Astrocyte (in vitro differentiated cells and primary cell): ENCODE results near the gene MAIP1. TPM values are rescaled to one million over a fixed set of nuclear protein-coding genes. Genes with fewer than 3 reads are reported as not detected.

ENCODE experiments used
- DNase-seq: peaks from one replicate; pipeline ENCODE4 v3.0.0-alpha.2; 2010; ENCODE audit warnings: low read depth
- FAIRE-seq: peaks from 2 replicates; lab custom pipeline; 2011; peaks lifted over from hg19 to GRCh38; lab: Jason Lieb, UNC
- H2AFZ ChIP-seq: 2 replicates; pipeline ENCODE4 v1.6.0; 2012; ENCODE audit warnings: low read depth, low read length, inconsistent platforms
- H3K27ac ChIP-seq: 2 replicates; pipeline ENCODE4 v1.5.1; 2011; ENCODE audit warnings: low read depth, low read length, inconsistent platforms
- H3K27me3 ChIP-seq: 2 replicates; pipeline ENCODE4 v1.6.0; 2011; ENCODE audit warnings: low read length, inconsistent platforms; ENCODE audit not compliant: insufficient read depth
- H3K36me3 ChIP-seq: 2 replicates; pipeline ENCODE4 v1.5.1; 2011; ENCODE audit warnings: low read length, inconsistent platforms; ENCODE audit not compliant: insufficient read depth
- H3K4me1 ChIP-seq: 2 replicates; pipeline ENCODE4 v1.5.1; 2011; ENCODE audit warnings: low read length, inconsistent platforms; ENCODE audit not compliant: insufficient read depth
- H3K4me2 ChIP-seq: 2 replicates; pipeline ENCODE4 v1.6.0; 2012; ENCODE audit warnings: low read length, inconsistent platforms
- H3K4me3 ChIP-seq: 2 replicates; pipeline ENCODE4 v1.5.1; 2011; ENCODE audit warnings: low read depth, mild to moderate bottlenecking, low read length, inconsistent platforms; ENCODE audit not compliant: insufficient read depth
- H3K79me2 ChIP-seq: 2 replicates; pipeline ENCODE4 v1.6.0; 2012; ENCODE audit warnings: mild to moderate bottlenecking, low read length, inconsistent platforms; ENCODE audit not compliant: insufficient read depth
- H3K9ac ChIP-seq: 2 replicates; pipeline ENCODE4 v1.6.0; 2012; ENCODE audit warnings: mild to moderate bottlenecking, low read length, inconsistent platforms
- H3K9me3 ChIP-seq: 2 replicates; pipeline ENCODE4 v1.5.1; 2012; ENCODE audit warnings: low read depth, mild to moderate bottlenecking, low read length, inconsistent platforms; ENCODE audit not compliant: insufficient read depth
- H4K20me1 ChIP-seq: 2 replicates; pipeline ENCODE4 v1.6.0; 2012; ENCODE audit warnings: low read length, inconsistent platforms; ENCODE audit not compliant: insufficient read depth
- H3K27ac Mint-ChIP-seq: one replicate; pipeline ENCODE4 v1.8.0; 2021; ENCODE audit warnings: mild to moderate bottlenecking, mixed read lengths; ENCODE audit not compliant: unreplicated experiment
- H3K27me3 Mint-ChIP-seq: one replicate; pipeline ENCODE4 v1.8.0; 2021; ENCODE audit warnings: low read depth, mixed read lengths; ENCODE audit not compliant: unreplicated experiment
- H3K36me3 Mint-ChIP-seq: one replicate; pipeline ENCODE4 v1.8.0; 2021; ENCODE audit warnings: low read depth, mixed read lengths; ENCODE audit not compliant: unreplicated experiment
- H3K4me1 Mint-ChIP-seq: one replicate; pipeline ENCODE4 v1.8.0; 2021; ENCODE audit warnings: low read depth, mixed read lengths; ENCODE audit not compliant: unreplicated experiment
- H3K4me3 Mint-ChIP-seq: one replicate; pipeline ENCODE4 v1.8.0; 2021; ENCODE audit warnings: mild to moderate bottlenecking, moderate library complexity, mixed read lengths; ENCODE audit not compliant: unreplicated experiment
- H3K9me3 Mint-ChIP-seq: one replicate; pipeline ENCODE4 v1.8.0; 2021; ENCODE audit warnings: mild to moderate bottlenecking, mixed read lengths; ENCODE audit not compliant: unreplicated experiment
- CTCF ChIP-seq: IDR thresholded peaks from 2 replicates; pipeline ENCODE4 v1.5.1; 2011; ENCODE audit warnings: low read depth, mild to moderate bottlenecking, inconsistent platforms, low read length, moderate library complexity; ENCODE audit not compliant: insufficient read depth
- EZH2 ChIP-seq: IDR thresholded peaks from 2 replicates; pipeline ENCODE4 v1.6.1; 2012; ENCODE audit warnings: mild to moderate bottlenecking, low read length, inconsistent platforms; ENCODE audit not compliant: insufficient read depth
- total RNA-seq: library from RNA; stranded (reverse); gene quantifications from 2 replicates; pipeline ENCODE4 v1.2.1, GENCODE V29; 2021

The MAIP1 gene
- total RNA-seq, 1 donor from 2014 or later = 24.4 TPM

GRCh38 chr2:199910338-199911051, 44.9 kb upstream of the MAIP1 start:
- TF ChIP-seq CTCF = no peak
- TF ChIP-seq EZH2 = no peak
- H3K4me1 Mint-ChIP-seq = peaks cover 12% of the 10 kb centered on the region
- Histone ChIP-seq H3K79me2 (peaks cover 38% of the 10 kb centered on the region), H3K9ac (peak overlapping the region; percentile 96), H3K4me2 (peak overlapping the region; percentile 88), H3K27ac (no peak overlapping the region), H3K9me3 (no peaks in the 10 kb centered on the region), H3K4me3 (peak overlapping the region; percentile 97), H3K4me1 (peaks cover 8% of the 10 kb centered on the region), H4K20me1 (peaks cover 23% of the 10 kb centered on the region), H2AFZ (peak overlapping the region; percentile 50), H3K36me3 (no peaks in the 10 kb centered on the region), H3K27me3 (no peaks in the 10 kb centered on the region)
- no peaks in the 10 kb centered on the region for H3K9me3 Mint-ChIP-seq
- DNase-seq = no peak
- H3K36me3 Mint-ChIP-seq = no peaks in the 10 kb centered on the region
- H3K27me3 Mint-ChIP-seq = no peaks in the 10 kb centered on the region
- FAIRE-seq = no peak
- peak overlapping the region; percentile 100 for H3K4me3 Mint-ChIP-seq
- no peak overlapping the region for H3K27ac Mint-ChIP-seq

GRCh38 chr2:199911052-199911876, 44.1 kb upstream of the MAIP1 start, which contains the start of gene C2orf69:
TSS of gene C2orf69 (plus strand) at chr2:199911293. CDS start at chr2:199911439, 146 bp downstream.
- Mint-ChIP-seq H3K4me3 (peak within 1 kb of the TSS; percentile 100), H3K36me3 (peaks cover 5% of the 10 kb centered on the region), H3K9me3 (peaks cover under 1% of the 10 kb centered on the region), H3K4me1 (peaks cover 12% of the 10 kb centered on the region), H3K27ac (peak within 1 kb of the TSS; percentile 96), H3K27me3 (no peaks in the 10 kb centered on the region)
- peak; percentile 32 for FAIRE-seq
- no peaks in the 10 kb centered on the region for H3K27me3 ChIP-seq
- peak; percentile 91 for DNase-seq
- peak within 1 kb of the TSS; percentile 94 for H2AFZ ChIP-seq
- TF ChIP-seq CTCF (no peak), EZH2 (no peak)
- no peaks in the 10 kb centered on the region for H3K36me3 ChIP-seq
- peak within 1 kb of the TSS; percentile 96 for H3K27ac ChIP-seq
- H3K4me3 ChIP-seq = peak within 1 kb of the TSS; percentile 97
- H3K9me3 ChIP-seq = no peaks in the 10 kb centered on the region
- H3K4me2 ChIP-seq = peak within 1 kb of the TSS; percentile 88
- peaks cover 28% of the 10 kb centered on the region for H4K20me1 ChIP-seq
- peak within 1 kb of the TSS; percentile 96 for H3K9ac ChIP-seq
- H3K4me1 ChIP-seq = peaks cover 8% of the 10 kb centered on the region
- peaks cover 45% of the 10 kb centered on the region for H3K79me2 ChIP-seq
